Fibroblast of villous mesenchyme (primary cell): ENCODE results near the gene SCN9A. TPM values are rescaled to one million over a fixed set of nuclear protein-coding genes. Genes with fewer than 3 reads are reported as not detected.

ENCODE experiments used
- DNase-seq: peaks from one replicate; pipeline ENCODE4 v3.0.0-alpha.2; 2010; ENCODE audit warnings: low read depth
- H3K4me3 ChIP-seq: 2 replicates; pipeline ENCODE4 v1.5.1; 2011; ENCODE audit warnings: low read depth, mild to moderate bottlenecking, low read length
- CTCF ChIP-seq: IDR thresholded peaks from 2 replicates; pipeline ENCODE4 v1.5.1; 2012; ENCODE audit warnings: low read depth, mild to moderate bottlenecking, low read length; ENCODE audit not compliant: insufficient read depth
- total RNA-seq: library from RNA; depleted of rRNA; stranded (reverse); fragments of >200 nt; gene quantifications from 2 replicates; pipeline ENCODE4 v1.2.3, GENCODE V29; 2012

SCN9A gene
- total RNA-seq, 1 donor, result 72.1 TPM

GRCh38 chr2:166240387-166241313 lies 135.1 kb downstream of the SCN9A start:
- H3K4me3 ChIP-seq, result no peak overlapping the region
- no peak for TF ChIP-seq CTCF
- no peak for DNase-seq

GRCh38 chr2:166239548-166239947 lies 136.2 kb downstream of the SCN9A start:
- no peak overlapping the region for H3K4me3 ChIP-seq
- DNase-seq, result peak; percentile 69
- TF ChIP-seq CTCF, result no peak

DNA sequence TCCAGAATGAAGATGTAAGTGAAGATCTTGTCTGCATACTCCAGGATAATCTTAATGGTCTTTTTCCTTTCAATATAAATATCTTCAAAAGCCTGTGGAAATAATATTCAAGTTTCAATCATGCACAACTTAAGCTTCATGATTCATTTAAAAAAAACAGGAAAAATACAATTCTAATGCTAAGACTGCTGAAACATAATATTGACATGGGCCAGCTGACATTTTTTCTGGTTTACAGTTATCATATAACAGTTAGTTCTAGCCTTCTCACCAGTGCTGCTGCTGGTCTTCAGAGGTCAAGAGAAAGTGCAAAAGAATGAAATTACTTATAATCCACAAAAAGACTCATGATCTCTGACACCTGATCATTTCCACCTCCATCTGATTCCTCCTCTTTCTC lies 137.6 kb downstream of the SCN9A start:
- TF ChIP-seq CTCF, result no peak

GRCh38 chr2:166234112-166234846 lies 141.5 kb downstream of the SCN9A start:
- peak; percentile 32 for DNase-seq
- TF ChIP-seq CTCF, result no peak
- H3K4me3 ChIP-seq, result no peak overlapping the region

More for the DNA sequence above, 137.6 kb downstream of the SCN9A start:
- no peak overlapping the region for H3K4me3 ChIP-seq
- no peak for DNase-seq

GRCh38 chr2:166233244-166233643 lies 142.5 kb downstream of the SCN9A start:
- TF ChIP-seq CTCF, result no peak
- no peak overlapping the region for H3K4me3 ChIP-seq
- no peak for DNase-seq

DNA sequence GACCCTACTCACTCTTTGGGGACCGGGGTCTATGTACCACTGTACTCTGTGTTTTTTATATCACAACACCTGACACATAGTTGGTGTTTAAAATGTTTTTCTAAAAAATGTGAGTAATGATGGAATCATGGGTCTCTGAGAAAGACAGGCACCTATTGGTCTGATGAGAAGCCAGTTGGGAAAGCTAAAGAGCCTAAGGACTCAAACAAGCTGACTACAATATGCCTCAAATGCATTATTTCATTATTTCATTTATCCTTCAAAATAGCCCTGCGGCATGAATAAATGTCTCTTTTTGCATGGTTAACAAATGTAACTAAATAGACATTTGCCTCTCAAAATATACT lies 145.0 kb downstream of the SCN9A start:
- H3K4me3 ChIP-seq, result no peak overlapping the region
- TF ChIP-seq CTCF, result no peak
- no peak for DNase-seq
